HG03045 (cell line): Measurements from ENCODE around the gene SOS1.
A peak's percentile ranks its signal among the peaks of the same experiment; 100 is the strongest.
"Not testable (repeated sequence)": the region's sequence is repeated elsewhere in the genome, so short reads cannot be mapped to it uniquely, and the experiment has no call there.

Source experiments
- ATAC-seq: cut with Tn5 transposase; IDR thresholded peaks from one replicate; pipeline ENCODE4 v1.9.1; 2021; ENCODE audit warnings: mild to moderate bottlenecking, moderate library complexity; ENCODE audit not compliant: unreplicated experiment

SOS1 gene

DNA sequence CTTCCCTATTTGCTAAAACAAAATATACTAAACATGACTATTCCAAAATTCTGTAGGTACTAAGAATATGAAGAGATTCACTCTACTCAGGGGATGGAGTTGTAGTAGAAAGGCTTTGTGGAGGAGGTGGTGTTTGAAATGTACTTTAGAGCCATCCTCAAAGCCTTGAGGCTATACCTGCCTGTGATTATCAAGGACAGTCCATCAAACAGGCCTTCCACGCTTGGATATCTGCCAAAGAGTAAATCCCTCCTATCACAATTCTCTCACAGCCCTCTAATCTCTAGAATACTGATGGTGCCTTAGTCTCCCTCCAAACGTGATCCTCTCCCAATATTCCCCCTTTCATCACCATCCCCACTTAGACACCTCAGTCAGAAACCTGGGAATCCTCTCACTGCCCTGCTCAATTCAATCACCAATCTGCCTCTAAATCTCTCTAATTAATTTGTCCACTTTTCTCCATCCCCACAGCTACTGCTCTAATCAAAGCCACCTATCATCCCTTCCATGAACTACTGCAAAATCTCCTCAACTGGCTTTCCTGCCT is 13.1 kb downstream of the SOS1 start:
- ATAC-seq: no peak

DNA sequence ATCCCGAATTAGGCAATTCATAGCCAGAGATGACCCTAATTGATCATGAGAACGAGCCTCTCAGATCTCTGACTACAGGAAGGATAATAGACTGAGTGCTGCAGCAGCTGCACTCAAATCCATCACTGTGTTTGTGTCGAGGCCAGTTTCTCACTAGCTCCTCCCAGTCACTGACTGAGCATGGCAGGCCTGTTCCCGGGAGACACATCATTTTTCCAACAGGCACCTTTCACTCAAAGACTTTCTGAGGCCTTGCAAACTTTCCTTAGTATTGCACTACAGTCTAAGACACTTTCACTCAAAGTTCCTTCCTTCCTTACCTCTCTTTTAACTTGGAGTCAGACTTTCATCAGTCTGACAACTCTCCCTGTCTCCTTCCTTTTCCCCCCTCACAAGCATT is 13.7 kb downstream of the SOS1 start:
- no peak for ATAC-seq

DNA sequence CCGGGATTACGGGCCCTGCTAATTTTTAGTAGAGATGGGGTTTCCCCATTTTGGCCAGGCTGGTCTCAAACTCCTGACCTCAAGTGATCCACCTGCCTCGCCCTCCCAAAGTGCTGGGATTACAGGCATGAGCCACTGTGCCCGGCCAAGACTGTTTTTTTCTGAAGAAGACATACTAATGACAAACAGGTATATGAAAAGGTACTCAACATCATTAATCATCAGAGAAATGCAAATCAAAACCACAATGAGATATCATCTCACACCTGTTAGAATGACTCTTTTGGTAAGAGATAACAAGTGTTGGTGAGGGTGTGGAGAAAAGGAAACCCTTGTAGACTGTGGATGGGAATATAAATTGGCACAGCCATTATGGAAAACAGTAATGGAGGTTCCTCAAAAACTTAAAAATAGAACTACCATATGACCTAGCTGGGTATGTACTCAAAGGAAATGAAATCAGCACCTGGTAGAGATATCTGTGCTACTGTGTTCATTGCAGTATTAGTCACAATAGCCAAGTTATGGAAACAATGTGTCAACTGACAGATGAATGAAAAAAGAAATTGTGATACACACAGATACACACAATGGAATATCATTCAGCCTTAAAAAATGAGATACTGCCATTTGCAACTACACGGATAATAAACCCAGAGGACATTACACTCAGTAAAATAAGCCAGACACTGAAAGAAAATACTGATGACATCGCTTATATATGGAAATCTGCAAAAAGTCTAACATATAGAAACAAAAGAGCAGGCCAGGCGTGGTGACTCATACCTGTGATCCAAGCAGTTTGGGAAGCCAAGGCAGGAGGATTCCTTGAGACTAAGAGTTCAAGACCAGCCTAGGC is 20.8 kb downstream of the SOS1 start:
- no peak for ATAC-seq

DNA sequence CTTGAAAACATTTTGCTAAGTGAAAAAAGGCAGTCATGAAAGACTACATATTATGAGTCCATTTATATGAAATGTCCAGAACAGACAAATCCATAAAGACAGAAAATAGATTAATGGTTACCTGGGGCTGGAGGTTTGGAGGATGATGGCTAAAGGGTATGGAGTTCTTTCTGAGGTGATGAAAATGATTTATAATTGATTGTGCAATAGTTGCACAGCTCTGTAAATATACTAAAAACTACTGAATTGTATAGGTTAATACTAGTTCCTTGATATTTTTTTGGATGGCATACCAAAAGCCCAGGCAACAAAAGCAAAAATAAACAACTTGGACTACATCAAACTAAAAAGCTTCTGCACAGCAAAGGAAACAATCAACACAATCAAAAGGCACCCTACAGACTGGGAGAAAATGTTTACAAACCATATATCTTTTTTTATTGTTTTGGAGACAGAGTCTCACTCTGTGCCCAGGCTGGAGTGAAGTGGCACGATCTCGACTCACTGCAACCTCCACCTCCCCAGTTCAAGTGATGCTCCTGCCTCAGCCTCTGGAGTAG is 21.5 kb downstream of the SOS1 start:
- ATAC-seq: no peak

DNA sequence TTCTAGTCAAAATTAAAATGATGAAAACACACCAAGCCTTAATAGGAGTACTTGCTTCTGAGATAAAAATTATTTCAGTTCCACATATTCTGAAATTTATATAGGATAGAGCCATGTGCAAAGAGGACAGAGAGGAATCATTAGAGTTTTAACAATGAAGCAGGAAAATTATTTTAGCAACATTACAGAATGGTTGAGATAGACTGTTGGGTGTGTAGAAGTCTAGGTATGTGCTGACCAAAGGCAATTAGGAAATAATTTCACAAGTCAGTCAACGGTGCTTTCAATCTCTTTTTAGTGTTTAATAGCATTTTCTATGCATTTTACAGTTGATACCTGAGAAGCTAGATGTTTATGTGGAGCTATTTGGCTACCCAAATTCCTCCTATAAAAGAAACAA is 25.2 kb downstream of the SOS1 start:
- no peak for ATAC-seq

DNA sequence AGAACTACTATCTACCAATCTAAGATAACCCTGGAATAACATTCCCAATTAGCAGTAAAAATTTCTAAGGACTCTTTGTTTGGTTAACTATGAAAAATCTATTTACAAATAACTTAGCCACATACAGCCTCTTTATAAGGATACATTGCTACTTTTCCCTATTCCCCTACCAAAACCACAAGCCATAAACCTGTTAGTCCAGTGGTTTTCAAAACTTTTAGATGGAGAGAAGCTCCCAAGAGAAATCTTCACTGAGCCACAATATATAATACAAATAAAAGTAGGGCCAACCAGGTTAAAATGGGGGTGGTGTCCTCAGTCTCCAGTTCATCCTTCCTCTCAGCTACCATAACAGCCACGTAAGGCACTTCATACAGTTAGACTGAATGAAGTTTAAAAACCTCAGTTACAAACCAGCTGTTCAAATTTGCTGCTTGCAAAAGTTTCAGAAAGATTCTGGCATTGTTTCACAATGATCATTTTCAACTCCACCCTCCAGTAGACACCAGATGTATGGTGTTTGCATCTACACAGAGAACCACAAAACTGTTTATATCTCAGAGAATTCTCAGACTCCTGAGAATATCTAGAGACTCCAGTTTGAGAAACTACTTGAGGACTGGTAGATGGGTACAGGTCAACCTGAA is 26.0 kb downstream of the SOS1 start:
- peak; percentile 86 for ATAC-seq

DNA sequence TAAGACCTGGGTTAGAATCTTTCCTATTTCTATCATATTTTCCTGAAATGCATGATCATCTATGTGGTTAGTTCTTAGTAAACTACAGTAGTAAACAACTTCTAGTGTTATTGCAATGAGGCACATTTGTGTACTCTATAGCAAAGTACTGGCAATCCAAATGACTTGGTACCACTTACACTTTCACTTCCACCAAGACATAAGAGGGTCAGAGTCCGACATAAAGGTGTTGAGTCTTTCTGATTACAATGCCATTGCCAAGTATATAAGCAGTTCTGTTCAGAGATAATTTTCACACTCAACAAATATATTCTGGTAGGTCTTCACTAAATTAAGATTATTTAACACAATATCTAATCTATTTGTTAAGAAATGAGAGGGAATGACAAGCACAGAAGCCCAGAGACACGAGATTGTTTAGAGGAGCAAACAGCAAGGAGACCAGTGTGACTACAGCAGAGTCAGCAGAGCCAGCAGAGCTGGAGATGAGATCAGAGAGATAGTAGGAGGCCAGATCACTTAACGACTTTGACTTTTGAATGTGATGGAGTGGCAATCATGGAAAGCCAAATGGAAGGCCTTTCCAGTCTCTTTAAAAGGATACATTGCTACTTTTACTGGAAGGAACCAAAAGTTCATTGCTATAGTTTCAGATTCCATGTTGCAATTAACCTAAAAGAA is 27.5 kb downstream of the SOS1 start:
- ATAC-seq: peak; percentile 50

DNA sequence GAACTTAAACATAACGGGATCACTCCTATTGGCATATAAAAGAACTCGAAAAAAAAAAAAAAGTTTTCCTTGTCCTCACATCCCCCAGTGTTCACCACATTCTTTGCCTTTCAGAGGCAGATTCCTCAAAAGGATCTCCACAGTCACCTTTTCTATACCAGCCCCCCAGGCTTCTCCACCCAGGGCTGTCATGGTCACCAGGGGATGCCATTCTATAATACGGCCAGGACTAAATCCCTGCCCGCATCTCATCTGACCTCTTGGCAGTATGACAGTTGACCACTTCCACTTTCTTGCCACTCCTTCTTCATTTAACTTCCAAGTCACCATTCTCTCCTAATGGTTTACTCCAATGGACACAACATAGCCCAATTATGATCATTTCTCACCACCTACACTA is 29.3 kb downstream of the SOS1 start:
- no peak for ATAC-seq

DNA sequence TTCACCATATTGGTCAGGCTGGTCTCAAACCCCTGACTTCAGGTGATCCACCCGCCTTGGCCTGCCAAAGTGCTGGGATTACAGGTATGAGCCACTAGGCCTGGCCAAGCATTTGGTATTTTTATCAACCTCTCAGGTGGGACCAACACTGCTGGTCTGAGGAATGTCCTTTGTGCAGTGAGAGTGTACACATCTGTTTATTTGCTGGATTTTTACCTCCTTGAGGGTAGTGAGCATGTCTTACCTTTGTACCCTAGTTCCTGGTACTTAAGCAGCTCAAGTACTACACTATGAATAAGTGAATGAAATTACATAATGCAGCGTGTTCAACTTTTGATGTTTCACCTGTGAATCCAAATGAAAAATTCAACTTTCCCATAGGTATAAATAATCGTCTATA is 29.8 kb downstream of the SOS1 start:
- no peak for ATAC-seq

DNA sequence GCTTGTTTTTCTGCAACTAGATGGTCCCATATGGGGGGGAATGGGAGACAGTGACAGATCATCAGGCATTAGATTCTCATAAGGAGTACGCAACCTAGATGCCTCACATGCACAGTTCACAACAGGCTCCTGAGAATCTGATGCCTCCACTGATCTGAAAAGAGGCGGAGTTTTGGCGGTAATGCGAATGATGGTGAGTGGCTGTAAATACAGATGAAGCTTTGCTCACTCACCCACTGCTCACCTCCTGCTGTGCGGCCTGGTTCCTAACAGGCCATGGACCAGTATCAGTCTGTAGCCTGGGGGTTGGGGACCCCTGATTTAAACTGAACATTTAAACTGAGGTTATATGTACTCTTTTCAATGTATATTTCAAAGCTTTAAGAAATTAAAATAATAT is 40.7 kb downstream of the SOS1 start:
- ATAC-seq: no peak

DNA sequence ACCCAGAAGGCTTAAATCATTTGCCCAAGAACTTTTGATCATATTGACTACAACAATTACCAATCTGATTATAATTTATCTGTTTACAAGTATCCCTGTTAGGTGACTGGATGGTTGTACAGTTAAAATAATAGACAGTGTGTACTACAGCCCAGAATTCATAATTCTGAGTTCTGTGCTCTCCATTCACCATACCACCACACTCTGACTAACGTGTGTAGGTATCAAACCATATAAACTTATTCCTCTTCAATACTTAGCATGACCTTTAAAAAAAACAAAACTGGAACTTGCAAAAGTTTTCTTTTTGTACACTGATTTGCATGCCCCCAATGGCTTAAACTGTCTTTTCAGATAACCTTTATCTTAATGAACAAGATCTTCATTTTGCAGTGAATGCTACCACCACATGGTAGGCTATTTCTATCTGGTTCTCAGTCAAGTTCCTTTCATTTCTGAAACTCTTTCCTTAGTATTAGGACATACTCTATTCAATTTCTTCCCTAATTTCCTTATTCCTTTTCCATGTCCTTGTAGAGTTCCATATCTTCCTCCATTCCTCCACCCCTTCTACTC is 50.9 kb downstream of the SOS1 start:
- no peak for ATAC-seq

DNA sequence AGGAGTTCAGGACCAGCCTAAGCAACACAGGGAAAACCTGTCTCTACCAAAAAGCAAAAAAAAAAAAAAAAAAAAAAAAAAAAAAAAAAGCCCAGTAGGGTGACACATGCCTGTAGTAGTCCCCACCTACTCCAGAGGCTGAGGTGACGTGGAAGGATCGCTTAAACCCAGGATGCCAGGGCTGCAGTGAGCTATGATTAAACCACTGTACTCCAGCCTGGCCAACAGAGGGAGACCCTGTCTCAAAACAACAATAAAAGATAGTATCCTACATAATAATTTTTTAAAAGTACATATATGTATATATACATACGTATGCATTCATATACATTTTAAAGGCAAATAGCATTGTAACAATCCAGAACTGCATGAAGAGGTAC is 51.7 kb downstream of the SOS1 start:
- ATAC-seq: no peak

DNA sequence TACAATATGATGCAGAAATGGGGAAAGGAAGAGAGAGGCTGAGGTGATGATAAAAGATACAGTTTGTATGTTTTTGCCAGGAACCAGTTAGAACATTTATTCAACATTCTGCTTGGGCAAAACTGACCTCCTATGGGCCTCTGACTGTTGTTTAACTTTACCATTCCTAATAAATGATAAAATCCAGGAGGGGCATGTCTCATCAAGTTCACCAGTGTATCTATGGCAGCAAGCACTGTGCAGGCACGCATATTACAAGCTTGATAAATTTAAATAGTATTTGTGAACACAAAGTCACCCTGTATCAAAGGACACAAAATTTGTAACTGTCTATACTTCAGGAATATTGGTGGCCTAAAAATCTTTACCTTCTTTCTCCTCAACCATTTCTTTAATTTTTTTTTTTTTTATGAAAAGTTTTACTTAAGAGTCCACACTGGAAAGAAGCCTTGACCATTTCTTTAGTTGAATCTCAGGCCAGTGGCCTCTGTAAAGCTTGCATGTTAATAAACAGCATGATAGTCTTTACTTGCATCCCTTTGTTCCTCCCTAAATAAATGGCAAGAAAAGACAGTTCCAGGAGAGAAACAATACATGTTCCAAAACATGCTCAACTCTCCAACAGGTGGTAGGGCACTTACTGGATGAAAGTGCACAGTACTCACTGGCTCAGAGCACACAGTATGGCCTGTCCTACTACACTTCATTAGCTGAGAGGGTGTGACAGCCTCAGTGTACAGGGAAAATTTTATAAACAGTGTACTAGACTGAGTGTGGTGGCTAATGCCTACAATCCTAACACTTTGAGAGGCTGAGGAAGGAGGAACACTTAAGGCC is 52.3 kb downstream of the SOS1 start:
- ATAC-seq: no peak

DNA sequence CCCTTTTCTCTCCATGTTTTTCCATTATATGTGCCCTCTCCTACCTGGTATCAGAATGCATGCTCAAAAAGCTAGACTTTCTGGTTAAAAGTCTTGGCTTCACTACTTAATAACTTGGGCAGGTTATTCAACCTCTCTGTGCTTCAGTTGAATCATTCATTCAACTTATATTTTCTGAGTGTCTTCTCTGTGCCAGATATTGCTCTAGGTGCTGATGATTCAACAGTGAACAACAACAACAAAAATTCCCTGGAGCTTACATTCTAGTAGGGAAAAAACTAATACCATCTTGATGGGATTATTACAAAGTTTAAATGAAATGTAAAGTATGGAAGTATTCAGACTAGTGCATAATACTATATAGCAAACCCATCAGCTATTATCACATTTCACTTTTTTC is 55.2 kb downstream of the SOS1 start:
- ATAC-seq: no peak

DNA sequence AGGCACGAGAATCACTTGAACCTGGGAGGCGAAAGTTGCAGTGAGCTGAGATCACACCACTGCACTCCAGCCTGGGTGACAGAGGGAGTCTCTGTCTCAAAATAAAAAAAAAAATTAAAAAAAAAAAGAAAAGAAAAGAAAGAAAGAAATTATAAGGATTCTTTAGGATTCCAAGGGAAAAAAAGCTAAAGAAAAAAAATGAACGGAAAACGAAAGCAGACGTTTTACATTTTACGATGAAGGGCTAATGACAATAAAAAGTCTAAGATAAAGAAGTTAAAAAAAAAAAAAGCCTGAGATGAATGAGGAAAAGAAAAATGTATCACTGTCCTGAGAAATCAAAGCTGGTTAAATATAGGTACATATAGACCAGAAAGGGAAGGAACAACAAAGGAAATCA is 58.5 kb downstream of the SOS1 start:
- ATAC-seq: no peak

DNA sequence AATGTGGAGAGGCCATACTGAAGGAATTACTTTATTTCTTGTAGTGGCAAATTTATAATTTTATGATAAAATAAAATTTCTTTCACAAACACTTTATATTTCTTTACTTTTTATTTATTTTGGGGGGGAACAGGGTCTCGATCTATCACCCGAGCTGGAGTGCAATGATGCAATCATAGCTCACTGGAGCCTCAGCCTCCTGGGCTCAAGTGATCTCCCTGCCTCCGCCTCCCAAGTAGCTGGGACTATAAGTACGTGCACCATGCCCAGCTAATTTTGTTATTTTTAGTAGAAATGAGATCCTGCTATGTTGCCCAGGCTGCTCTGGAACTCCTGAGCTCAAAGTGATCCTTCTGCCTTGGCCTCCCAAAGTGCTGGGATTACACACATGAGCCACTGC is 59.6 kb downstream of the SOS1 start:
- no peak for ATAC-seq

DNA sequence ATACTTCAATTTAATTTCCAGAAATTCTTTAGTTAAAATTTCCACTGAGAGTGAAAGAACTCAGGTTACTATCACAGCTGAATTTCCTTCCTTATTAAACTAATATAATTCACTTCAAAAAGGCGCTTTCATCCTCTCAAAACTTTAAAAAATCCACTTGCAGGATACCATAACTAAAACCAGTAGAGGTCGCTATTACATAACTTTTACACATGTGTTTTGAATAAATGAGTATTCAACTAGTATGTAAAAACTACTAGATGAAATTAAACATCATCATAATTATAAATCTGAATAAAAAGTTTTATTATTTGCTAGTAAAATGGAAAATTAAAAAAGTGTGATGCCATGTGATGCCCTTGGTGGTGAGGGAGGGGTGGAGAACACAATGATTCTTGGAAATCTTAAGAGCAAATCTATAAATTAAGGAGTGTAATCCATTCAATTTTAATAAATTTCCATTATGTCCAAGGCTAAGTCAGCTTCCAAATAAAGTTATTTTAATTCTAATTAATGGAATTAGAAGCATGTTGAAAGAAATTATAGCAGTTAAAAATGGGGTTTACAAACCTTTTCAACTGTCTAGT is 61.4 kb downstream of the SOS1 start:
- ATAC-seq: no peak

DNA sequence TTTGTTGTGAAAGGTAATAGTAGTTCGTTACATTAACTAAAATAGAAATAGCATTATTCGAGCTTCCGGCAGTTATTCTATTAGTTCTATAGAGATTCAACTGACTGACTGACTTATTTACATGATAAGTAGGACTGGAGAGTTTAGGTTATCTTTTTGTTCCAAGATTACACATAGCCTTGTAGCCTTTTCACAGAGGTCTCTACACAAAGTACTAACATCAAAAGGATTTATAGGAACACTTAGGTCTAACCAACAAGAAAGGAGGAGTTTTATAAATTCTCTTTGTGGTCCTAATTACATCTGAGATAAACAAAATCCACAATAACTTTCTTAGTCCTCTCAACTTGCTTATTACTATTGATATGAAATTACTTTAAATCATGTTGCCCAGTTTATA is 62.8 kb downstream of the SOS1 start:
- ATAC-seq: no peak

DNA sequence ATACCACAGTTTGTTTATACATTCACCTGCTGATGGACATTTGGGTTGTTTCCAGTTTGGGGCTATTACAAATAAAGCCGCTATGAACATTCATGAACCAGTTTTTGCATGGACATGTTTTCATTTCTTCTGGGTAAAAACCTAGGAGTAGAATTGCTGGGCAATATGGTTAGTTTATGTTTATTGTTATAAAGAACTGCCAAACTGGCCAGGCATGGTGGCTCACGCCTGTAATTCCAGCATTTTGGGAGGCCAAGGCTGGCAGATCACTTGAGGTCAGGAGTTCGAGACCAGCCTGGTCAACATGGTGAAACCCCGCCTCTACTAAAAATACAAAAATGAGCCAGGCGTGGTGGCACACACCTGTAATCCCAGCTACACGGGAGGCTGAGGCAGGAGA is 68.2 kb downstream of the SOS1 start:
- ATAC-seq: not testable (repeated sequence)

DNA sequence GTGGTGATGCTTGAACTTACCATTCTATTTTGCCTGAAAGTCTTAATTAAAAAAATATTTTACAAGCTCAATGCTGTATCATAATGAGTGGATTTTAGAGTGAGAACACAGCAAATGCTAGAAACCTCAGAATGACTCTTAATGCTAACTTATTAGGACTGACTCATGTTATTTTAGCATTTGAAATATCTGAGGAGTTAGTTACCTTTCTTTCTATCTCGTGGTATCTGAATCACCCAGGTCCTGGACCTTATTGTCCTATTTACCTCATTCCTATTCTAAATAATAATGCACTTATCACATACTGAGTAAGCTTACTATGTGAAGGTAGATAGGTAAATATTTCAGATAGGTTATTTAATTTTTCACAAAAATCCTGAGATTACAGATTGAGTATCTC is 70.7 kb downstream of the SOS1 start:
- ATAC-seq: no peak
